Measurements from ENCODE around the gene MCUB.
"Not testable (repeated sequence)": the region's sequence is repeated elsewhere in the genome, so short reads cannot be mapped to it uniquely, and the experiment has no call there.

Gene MCUB

GRCh38 chr4:109678472-109678871 is 118.4 kb downstream of the MCUB start:
- not testable (repeated sequence) for DNase-seq (ENCODE audit: low read depth in 1 of 2, low spot score in 1 of 2)

GRCh38 chr4:109678925-109679324 is 118.9 kb downstream of the MCUB start:
- DNase-seq (ENCODE audit: low read depth in 1 of 2, low spot score in 1 of 2) = not testable (repeated sequence)

- DNase-seq (ENCODE audit: low read depth in 1 of 2, low spot score in 1 of 2) = no peak
Observed at GRCh38 chr4:109682875-109683274, 122.8 kb downstream of the MCUB start.

- no peak for DNase-seq (ENCODE audit: low read depth in 1 of 2, low spot score in 1 of 2)
Observed at GRCh38 chr4:109683621-109684253, 123.7 kb downstream of the MCUB start.

GRCh38 chr4:109684727-109685126 is 124.7 kb downstream of the MCUB start:
- DNase-seq (ENCODE audit: low read depth in 1 of 2, low spot score in 1 of 2) = no peak

GRCh38 chr4:109690690-109691410 is 130.8 kb downstream of the MCUB start:
- no peak for DNase-seq (ENCODE audit: low read depth in 1 of 2, low spot score in 1 of 2)

- DNase-seq (ENCODE audit: low read depth in 1 of 2, low spot score in 1 of 2) = no peak
Observed at GRCh38 chr4:109691411-109691920, 131.4 kb downstream of the MCUB start.

- no peak for DNase-seq (ENCODE audit: low read depth in 1 of 2, low spot score in 1 of 2)
Observed at GRCh38 chr4:109698656-109699055, 138.6 kb downstream of the MCUB start.

GRCh38 chr4:109699553-109700225 is 139.6 kb downstream of the MCUB start:
- DNase-seq (ENCODE audit: low read depth in 1 of 2, low spot score in 1 of 2) = no peak

GRCh38 chr4:109701566-109702410 is 141.7 kb downstream of the MCUB start:
- DNase-seq (ENCODE audit: low read depth in 1 of 2, low spot score in 1 of 2) = no peak

- DNase-seq (ENCODE audit: low read depth in 1 of 2, low spot score in 1 of 2) = peak; percentile 48 to 58
Observed at GRCh38 chr4:109702950-109703663, 143.1 kb downstream of the MCUB start, which contains the start of gene CASP6. TSS of gene CASP6 (minus strand) at chr4:109703445. CDS start at chr4:109703395, 50 bp downstream.

GRCh38 chr4:109703664-109704361 is 143.8 kb downstream of the MCUB start:
- DNase-seq (ENCODE audit: low read depth in 1 of 2, low spot score in 1 of 2) = no peak

GRCh38 chr4:109708435-109708834 is 148.4 kb downstream of the MCUB start:
- DNase-seq (ENCODE audit: low read depth in 1 of 2, low spot score in 1 of 2) = no peak

- DNase-seq (ENCODE audit: low read depth in 1 of 2, low spot score in 1 of 2) = no peak
Observed at GRCh38 chr4:109708990-109709389, 148.9 kb downstream of the MCUB start.

GRCh38 chr4:109713500-109713899 is 153.5 kb downstream of the MCUB start:
- no peak for DNase-seq (ENCODE audit: low read depth in 1 of 2, low spot score in 1 of 2)

- no peak for DNase-seq (ENCODE audit: low read depth in 1 of 2, low spot score in 1 of 2)
Observed at GRCh38 chr4:109718759-109719158, 158.7 kb downstream of the MCUB start.

GRCh38 chr4:109719604-109720003 is 159.6 kb downstream of the MCUB start:
- no peak for DNase-seq (ENCODE audit: low read depth in 1 of 2, low spot score in 1 of 2)

- no peak for DNase-seq (ENCODE audit: low read depth in 1 of 2, low spot score in 1 of 2)
Observed at GRCh38 chr4:109721033-109721432, 161.0 kb downstream of the MCUB start.

GRCh38 chr4:109722357-109722756 is 162.3 kb downstream of the MCUB start:
- no peak for DNase-seq (ENCODE audit: low read depth in 1 of 2, low spot score in 1 of 2)

GRCh38 chr4:109723110-109723509 is 163.1 kb downstream of the MCUB start:
- no peak for DNase-seq (ENCODE audit: low read depth in 1 of 2, low spot score in 1 of 2)
